ENCODE measurements around the gene JAKMIP1. TPM values are rescaled to one million over a fixed set of nuclear protein-coding genes. Genes with fewer than 3 reads are reported as not detected.

JAKMIP1 gene
- total and polyA plus RNA-seq, 2 donors (not counting 1 experiment from before 2014, with no cell fraction given), result 0.49 to 1.0 TPM

GRCh38 chr4:6058531-6059374 is 141.6 kb downstream of the JAKMIP1 start:
- Histone ChIP-seq H3K4me1 (ENCODE audit: control insufficient read depth in 2 of 2, insufficient read depth in 2 of 2, low read length in 2 of 2) (no peaks in the 10 kb centered on the region), H2AFZ (ENCODE audit: insufficient read depth, low read depth, low read length, poor library complexity, severe bottlenecking) (no peak overlapping the region), H3K9ac (ENCODE audit: low read length) (no peak overlapping the region), H3K4me3 (ENCODE audit: control extremely low read depth in 1 of 5, extremely low read depth in 1 of 5, insufficient read depth in 1 of 5, low read depth in 2 of 5, low read length in 4 of 5) (no peak overlapping the region), H3K36me3 (replicated peaks in 1 of 2; ENCODE audit: control extremely low read depth in 1 of 2, control insufficient read depth in 1 of 2, extremely low read depth in 1 of 2, insufficient read depth in 2 of 2, low read length in 1 of 2) (no peaks in the 10 kb centered on the region), H3K9me3 (ENCODE audit: control extremely low read depth in 1 of 3, control insufficient read depth in 2 of 3, insufficient read depth in 1 of 3, low read length in 2 of 3) (peaks cover 0 to 68% (median 30%) of the 10 kb centered on the region in 3 donors), H3K4me2 (replicated peaks; ENCODE audit: low read depth, low read length, poor library complexity, severe bottlenecking) (no peak overlapping the region), H4K20me1 (ENCODE audit: control insufficient read depth, insufficient read depth, low read length, poor library complexity, severe bottlenecking) (no peaks in the 10 kb centered on the region), H3K27ac (ENCODE audit: low read length in 2 of 2) (no peak overlapping the region), H3K79me2 (ENCODE audit: control insufficient read depth, insufficient read depth, low read length) (no peaks in the 10 kb centered on the region), H3K27me3 (replicated peaks in 1 of 4; ENCODE audit: control extremely low read depth in 1 of 4, control insufficient read depth in 3 of 4, insufficient read depth in 4 of 4, low read length in 3 of 4) (no peaks in the 10 kb centered on the region)
- intact Hi-C loops (cut with micrococcal nuclease), result no loop called here
- no peak for DNase-seq
- Mint-ChIP-seq H3K27ac (no peak overlapping the region), H3K4me1 (no peaks in the 10 kb centered on the region), H3K4me3 (no peak overlapping the region), H3K9me3 (ENCODE audit: insufficient read depth) (peaks cover 2% of the 10 kb centered on the region), H3K27me3 (no peaks in the 10 kb centered on the region)
- ChIA-PET POLR2A (no interaction called here), CTCF (no interaction called here)
- no peak for TF ChIP-seq CTCF (IDR thresholded peaks at IDR 0.05)
- TF ChIP-seq EZH2 (IDR thresholded peaks at IDR 0.05; ENCODE audit: borderline replicate concordance, insufficient read depth, low read depth, low read length, poor library complexity, severe bottlenecking), result no peak
- 98% methylated on average over 10 of the region's 12 CpGs for WGBS (ENCODE audit: insufficient coverage)
- ATAC-seq (ENCODE audit: low read depth), result no peak

GRCh38 chr4:6056976-6057766 is 143.2 kb downstream of the JAKMIP1 start:
- no peaks in the 10 kb centered on the region for H3K4me1 ChIP-seq (ENCODE audit: control insufficient read depth in 2 of 2, insufficient read depth in 2 of 2, low read length in 2 of 2)
- H3K27me3 ChIP-seq (replicated peaks in 1 of 4; ENCODE audit: control extremely low read depth in 1 of 4, control insufficient read depth in 3 of 4, insufficient read depth in 4 of 4, low read length in 3 of 4), result no peaks in the 10 kb centered on the region
- no peak overlapping the region for H3K4me2 ChIP-seq (replicated peaks; ENCODE audit: low read depth, low read length, poor library complexity, severe bottlenecking)
- peaks cover 0 to 67% (median 30%) of the 10 kb centered on the region in 3 donors for H3K9me3 ChIP-seq (ENCODE audit: control extremely low read depth in 1 of 3, control insufficient read depth in 2 of 3, insufficient read depth in 1 of 3, low read length in 2 of 3)
- TF ChIP-seq CTCF (IDR thresholded peaks at IDR 0.05) (no peak), EZH2 (IDR thresholded peaks at IDR 0.05; ENCODE audit: borderline replicate concordance, insufficient read depth, low read depth, low read length, poor library complexity, severe bottlenecking) (no peak)
- no peak overlapping the region for H3K4me3 Mint-ChIP-seq
- H3K79me2 ChIP-seq (ENCODE audit: control insufficient read depth, insufficient read depth, low read length), result no peaks in the 10 kb centered on the region
- H3K9me3 Mint-ChIP-seq (ENCODE audit: insufficient read depth), result peaks cover 2% of the 10 kb centered on the region
- H3K27me3 Mint-ChIP-seq, result no peaks in the 10 kb centered on the region
- H3K27ac Mint-ChIP-seq, result no peak overlapping the region
- no peaks in the 10 kb centered on the region for H3K36me3 ChIP-seq (replicated peaks in 1 of 2; ENCODE audit: control extremely low read depth in 1 of 2, control insufficient read depth in 1 of 2, extremely low read depth in 1 of 2, insufficient read depth in 2 of 2, low read length in 1 of 2)
- DNase-seq (no peak), ATAC-seq (ENCODE audit: low read depth) (no peak)
- POLR2A ChIA-PET, result no interaction called here
- 90% methylated on average over 13 of the region's 15 CpGs for whole genome bisulfite sequencing (ENCODE audit: insufficient coverage)
- H3K4me1 Mint-ChIP-seq, result no peaks in the 10 kb centered on the region
- H2AFZ ChIP-seq (ENCODE audit: insufficient read depth, low read depth, low read length, poor library complexity, severe bottlenecking), result no peak overlapping the region
- CTCF ChIA-PET, result no interaction called here
- intact Hi-C loops (cut with micrococcal nuclease), result no loop called here
- no peaks in the 10 kb centered on the region for H4K20me1 ChIP-seq (ENCODE audit: control insufficient read depth, insufficient read depth, low read length, poor library complexity, severe bottlenecking)
- no peak overlapping the region for H3K9ac ChIP-seq (ENCODE audit: low read length)
- H3K4me3 ChIP-seq (ENCODE audit: control extremely low read depth in 1 of 5, extremely low read depth in 1 of 5, insufficient read depth in 1 of 5, low read depth in 2 of 5, low read length in 4 of 5), result no peak overlapping the region
- no peak overlapping the region for H3K27ac ChIP-seq (ENCODE audit: low read length in 2 of 2)
